Measurements from ENCODE around the gene SETBP1. TPM values are rescaled to one million over a fixed set of nuclear protein-coding genes. Genes with fewer than 3 reads are reported as not detected.

The SETBP1 gene
- total RNA-seq, 1 donor from 2014 or later = 25.8 TPM

DNA sequence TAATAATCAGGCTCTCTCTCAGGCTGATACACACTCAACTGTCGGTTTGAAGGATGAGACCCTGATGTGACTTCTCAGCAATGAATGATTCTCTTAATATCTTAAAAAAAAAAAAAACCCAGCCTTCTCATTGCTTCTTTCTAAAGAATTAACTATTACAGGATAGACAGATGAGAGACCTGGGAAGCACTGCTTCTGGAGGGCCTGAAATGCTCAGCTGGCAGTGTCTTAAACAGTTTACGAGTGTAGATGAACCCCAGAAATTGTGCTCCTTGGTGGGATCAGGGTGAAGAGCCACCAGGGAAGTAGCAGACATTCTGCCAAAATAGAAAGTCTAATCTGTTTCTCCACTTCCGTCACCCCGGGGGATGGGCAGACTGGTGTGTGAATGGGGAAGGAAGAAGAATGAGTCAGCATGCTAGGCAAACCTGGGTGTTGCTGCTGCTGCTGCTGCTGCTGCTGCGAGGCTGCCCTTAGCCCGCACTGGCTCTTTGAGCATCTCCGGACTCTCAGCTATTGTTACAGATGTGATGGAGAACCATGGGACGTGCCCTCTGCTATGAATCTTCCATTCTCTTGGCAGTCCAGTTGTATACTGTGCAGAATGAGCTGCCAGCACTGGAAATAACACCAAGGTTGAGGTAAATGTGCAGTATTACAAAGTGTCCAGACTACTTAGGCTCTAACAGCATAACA, 158.4 kb downstream of the SETBP1 start:
- no peaks in the 10 kb centered on the region for H3K9me3 ChIP-seq
- H3K4me1 ChIP-seq = peaks cover 19% of the 10 kb centered on the region
- no peak for TF ChIP-seq CTCF (IDR thresholded peaks at IDR 0.05)
- no peak overlapping the region for H3K27ac ChIP-seq
- no peaks in the 10 kb centered on the region for H3K36me3 ChIP-seq
- DNase-seq = peak; percentile 79
- H3K27me3 ChIP-seq (ENCODE audit: low read depth) = no peaks in the 10 kb centered on the region
- intact Hi-C loops (cut with DNase I) = no loop called here
- no peak overlapping the region for H3K4me3 ChIP-seq
- ATAC-seq = peak; percentile 84 to 86

DNA sequence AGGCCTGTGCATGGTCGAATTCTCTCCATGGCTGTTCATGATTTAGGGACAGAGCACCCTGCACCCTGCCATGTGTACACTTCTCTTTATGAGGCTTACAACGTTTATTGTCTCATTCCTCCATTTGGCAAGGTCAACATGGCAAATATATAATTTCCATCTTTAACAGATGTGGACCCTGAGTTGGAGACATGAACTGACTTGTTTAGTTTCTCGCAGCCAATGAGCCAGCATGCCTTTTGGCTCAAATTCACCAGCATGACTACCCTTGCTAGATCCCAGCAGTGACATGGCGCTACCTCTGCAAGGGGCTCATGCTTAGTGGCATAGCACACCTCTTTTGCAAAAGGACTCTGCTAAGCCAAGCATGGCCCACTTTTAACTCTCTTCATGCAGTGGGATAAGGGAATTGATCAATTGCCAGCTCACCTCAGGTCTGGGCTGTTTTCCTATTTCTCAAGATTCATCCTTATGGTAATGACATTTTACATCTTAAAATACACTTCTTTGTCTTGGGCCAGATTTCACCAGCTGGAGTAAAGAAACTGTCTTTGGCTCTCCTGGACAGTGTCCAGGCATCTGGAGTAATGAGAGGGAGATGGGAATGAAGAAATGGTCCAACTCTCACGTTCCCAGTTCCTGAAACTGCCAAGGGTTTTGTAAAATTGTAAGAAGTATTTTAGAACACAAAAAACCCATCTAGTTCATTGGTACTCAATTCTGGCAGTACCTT, 159.5 kb downstream of the SETBP1 start:
- no peak overlapping the region for H3K4me3 ChIP-seq
- no peaks in the 10 kb centered on the region for H3K9me3 ChIP-seq
- no peak for ATAC-seq
- no peak for DNase-seq
- H3K27ac ChIP-seq = no peak overlapping the region
- no peaks in the 10 kb centered on the region for H3K36me3 ChIP-seq
- H3K4me1 ChIP-seq = peaks cover 23% of the 10 kb centered on the region
- intact Hi-C loops (cut with DNase I) = no loop called here
- no peaks in the 10 kb centered on the region for H3K27me3 ChIP-seq (ENCODE audit: low read depth)
- TF ChIP-seq CTCF (IDR thresholded peaks at IDR 0.05) = no peak

- intact Hi-C loops (cut with DNase I) = no loop called here
- Histone ChIP-seq H3K4me3 (no peak overlapping the region), H3K27me3 (ENCODE audit: low read depth) (no peaks in the 10 kb centered on the region), H3K9me3 (no peaks in the 10 kb centered on the region), H3K27ac (no peak overlapping the region), H3K36me3 (no peaks in the 10 kb centered on the region), H3K4me1 (peaks cover 23% of the 10 kb centered on the region)
- TF ChIP-seq CTCF (IDR thresholded peaks at IDR 0.05) = no peak
- ATAC-seq = no peak
- DNase-seq = no peak
These were observed 160.5 kb downstream of the SETBP1 start for GRCh38 chr18:44841221-44841620.

GRCh38 chr18:44841752-44842587, 161.3 kb downstream of the SETBP1 start:
- peaks cover 23% of the 10 kb centered on the region for H3K4me1 ChIP-seq
- intact Hi-C loops (cut with DNase I) = no loop called here
- H3K27me3 ChIP-seq (ENCODE audit: low read depth) = no peaks in the 10 kb centered on the region
- DNase-seq (no peak), ATAC-seq (no peak)
- H3K27ac ChIP-seq = no peak overlapping the region
- no peak for TF ChIP-seq CTCF (IDR thresholded peaks at IDR 0.05)
- H3K4me3 ChIP-seq = no peak overlapping the region
- no peaks in the 10 kb centered on the region for H3K9me3 ChIP-seq
- no peaks in the 10 kb centered on the region for H3K36me3 ChIP-seq

DNA sequence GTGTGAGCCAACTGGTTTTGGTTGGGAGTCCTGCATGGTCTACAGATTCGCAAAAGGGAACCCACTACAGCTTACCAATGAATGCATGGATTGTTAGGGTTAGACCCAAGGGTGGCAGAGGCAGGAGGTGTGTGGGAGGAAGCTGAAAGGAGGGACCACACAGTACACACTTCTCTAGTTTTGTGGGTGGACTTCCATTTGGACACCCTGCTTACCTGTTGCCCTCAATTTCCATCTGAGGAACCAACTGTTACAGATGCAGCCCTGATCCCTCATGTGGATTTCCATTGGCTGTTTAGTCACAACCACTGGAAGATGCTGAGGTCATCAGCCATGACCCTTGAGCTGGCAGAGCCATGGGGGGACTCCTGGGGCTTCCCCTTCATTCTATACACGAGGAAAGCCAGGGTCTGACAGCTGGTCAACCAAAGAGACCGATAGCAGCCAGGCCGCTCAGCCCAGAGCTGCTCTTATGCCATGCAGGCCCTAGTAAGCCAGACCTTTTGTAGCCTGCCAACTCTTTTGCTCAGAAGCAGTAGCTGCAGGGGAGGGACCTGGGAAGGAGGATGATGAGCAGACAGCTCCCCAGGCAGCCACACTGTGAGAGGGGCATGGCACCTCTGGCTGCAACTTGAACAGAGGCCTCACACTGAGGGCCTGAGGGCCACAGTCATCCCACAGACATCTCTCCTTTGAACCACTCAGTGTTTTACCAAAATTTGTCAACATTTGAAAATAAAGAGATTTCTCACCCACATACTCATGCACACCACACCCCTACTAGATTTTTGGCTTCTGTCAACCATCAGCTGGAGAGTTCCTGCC, 162.1 kb downstream of the SETBP1 start:
- H3K36me3 ChIP-seq = no peaks in the 10 kb centered on the region
- TF ChIP-seq CTCF (IDR thresholded peaks at IDR 0.05) = no peak
- no peak overlapping the region for H3K4me3 ChIP-seq
- DNase-seq = no peak
- intact Hi-C loops (cut with DNase I) = no loop called here
- no peaks in the 10 kb centered on the region for H3K27me3 ChIP-seq (ENCODE audit: low read depth)
- peaks cover 23% of the 10 kb centered on the region for H3K4me1 ChIP-seq
- no peak for ATAC-seq
- H3K27ac ChIP-seq = no peak overlapping the region
- H3K9me3 ChIP-seq = no peaks in the 10 kb centered on the region

All from lower lobe of right lung (tissue), 2 donors.